Smooth muscle cell (in vitro differentiated cells): ENCODE data around the gene ANO8. TPM values are rescaled to one million over a fixed set of nuclear protein-coding genes. Genes with fewer than 3 reads are reported as not detected.

ENCODE experiments used
- DNase-seq: peaks from one replicate; lab custom pipeline; 2025; ENCODE audit not compliant: unreplicated experiment; lab: John Stamatoyannopoulos, UW
- H2AFZ ChIP-seq: fragments of 200-600 bp; sonication (generic); 2 replicates; pipeline ENCODE4 v1.6.0; 2016; ENCODE audit warnings: antibody characterized with exemption, low read depth, mild to moderate bottlenecking
- H3F3A ChIP-seq: fragments of 200-600 bp; sonication (generic); 2 replicates; pipeline ENCODE4 v1.6.0; 2017; ENCODE audit warnings: antibody characterized with exemption, low read depth
- H3K27ac ChIP-seq: fragments of 200-600 bp; sonication (generic); 2 replicates; pipeline ENCODE4 v1.5.1; 2016; ENCODE audit warnings: low read depth, mild to moderate bottlenecking
- H3K27me3 ChIP-seq: fragments of 200-600 bp; sonication (generic); 2 replicates; pipeline ENCODE4 v1.6.1; 2016; ENCODE audit warnings: low read depth, mild to moderate bottlenecking
- H3K36me3 ChIP-seq: fragments of 200-600 bp; sonication (generic); 2 replicates; pipeline ENCODE4 v1.5.1; 2016; ENCODE audit warnings: low read depth
- H3K4me1 ChIP-seq: fragments of 200-600 bp; sonication (generic); 2 replicates; pipeline ENCODE4 v1.5.1; 2016; ENCODE audit warnings: low read depth
- H3K4me2 ChIP-seq: fragments of 200-600 bp; sonication (generic); 2 replicates; pipeline ENCODE4 v1.6.0; 2016; ENCODE audit warnings: mild to moderate bottlenecking
- H3K4me3 ChIP-seq: fragments of 200-600 bp; sonication (generic); 2 replicates; pipeline ENCODE4 v1.5.1; 2016; ENCODE audit warnings: mild to moderate bottlenecking
- H3K79me2 ChIP-seq: fragments of 200-600 bp; sonication (generic); 2 replicates; pipeline ENCODE4 v1.6.0; 2016; ENCODE audit warnings: low read depth, mild to moderate bottlenecking
- H3K9ac ChIP-seq: fragments of 200-600 bp; sonication (generic); 2 replicates; pipeline ENCODE4 v1.6.0; 2016; ENCODE audit warnings: low read depth
- H3K9me3 ChIP-seq: fragments of 200-600 bp; sonication (generic); replicated peaks from 2 replicates; pipeline ENCODE4 v1.5.1; 2016; ENCODE audit warnings: low read depth
- H4K20me1 ChIP-seq: fragments of 200-600 bp; sonication (generic); 2 replicates; pipeline ENCODE4 v1.6.0; 2016; ENCODE audit warnings: low read depth
- WGBS: methylation state at CpG from one replicate; pipeline ENCODE4 v1.1.7; 2016; ENCODE audit warnings: low lambda C conversion rate; 5-methylcytosine and 5-hydroxymethylcytosine counted together
- polyA plus RNA-seq: library from polyadenylated mRNA; unstranded; fragments of >200 nt; fragmentation: Nextera tagmentation; extraction: Ambion mirVana; gene quantifications from 2 replicates; pipeline ENCODE4 v1.2.1, GENCODE V29; 2016
- total RNA-seq: library from RNA; depleted of rRNA; stranded (reverse); fragments of >200 nt; gene quantifications from 2 replicates; pipeline ENCODE4 v1.2.3, GENCODE V29; 2014
- TF ChIP-seq, protein P1 (sequence below): fragments of 200-600 bp; sonication (generic); IDR thresholded peaks from 2 replicates; pipeline ENCODE4 v1.5.1; 2017; ENCODE audit warnings: borderline replicate concordance, mild to moderate bottlenecking, antibody characterized with exemption; ENCODE audit not compliant: insufficient read depth, poor library complexity, severe bottlenecking

ANO8 gene
- total and polyA plus RNA-seq, 2 experiments from 2014 or later, result 1.3 to 8.0 TPM

GRCh38 chr19:17359905-17360800 lies 25.5 kb upstream of the ANO8 start:
- Histone ChIP-seq H3K4me1 (no peaks in the 10 kb centered on the region), H3K9me3 (no peaks in the 10 kb centered on the region), H3F3A (no peaks in the 10 kb centered on the region), H3K4me2 (no peak overlapping the region), H3K27ac (no peak overlapping the region), H3K27me3 (no peaks in the 10 kb centered on the region), H3K9ac (no peak overlapping the region), H3K36me3 (no peaks in the 10 kb centered on the region), H3K79me2 (no peaks in the 10 kb centered on the region), H3K4me3 (no peak overlapping the region), H4K20me1 (no peaks in the 10 kb centered on the region), H2AFZ (no peak overlapping the region)
- 86% methylated on average over 6 of the region's 6 CpGs for WGBS
- TF ChIP-seq, protein P1, sequence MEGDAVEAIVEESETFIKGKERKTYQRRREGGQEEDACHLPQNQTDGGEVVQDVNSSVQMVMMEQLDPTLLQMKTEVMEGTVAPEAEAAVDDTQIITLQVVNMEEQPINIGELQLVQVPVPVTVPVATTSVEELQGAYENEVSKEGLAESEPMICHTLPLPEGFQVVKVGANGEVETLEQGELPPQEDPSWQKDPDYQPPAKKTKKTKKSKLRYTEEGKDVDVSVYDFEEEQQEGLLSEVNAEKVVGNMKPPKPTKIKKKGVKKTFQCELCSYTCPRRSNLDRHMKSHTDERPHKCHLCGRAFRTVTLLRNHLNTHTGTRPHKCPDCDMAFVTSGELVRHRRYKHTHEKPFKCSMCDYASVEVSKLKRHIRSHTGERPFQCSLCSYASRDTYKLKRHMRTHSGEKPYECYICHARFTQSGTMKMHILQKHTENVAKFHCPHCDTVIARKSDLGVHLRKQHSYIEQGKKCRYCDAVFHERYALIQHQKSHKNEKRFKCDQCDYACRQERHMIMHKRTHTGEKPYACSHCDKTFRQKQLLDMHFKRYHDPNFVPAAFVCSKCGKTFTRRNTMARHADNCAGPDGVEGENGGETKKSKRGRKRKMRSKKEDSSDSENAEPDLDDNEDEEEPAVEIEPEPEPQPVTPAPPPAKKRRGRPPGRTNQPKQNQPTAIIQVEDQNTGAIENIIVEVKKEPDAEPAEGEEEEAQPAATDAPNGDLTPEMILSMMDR, result no peak
- no peak for DNase-seq

GRCh38 chr19:17358395-17358794 lies 23.7 kb upstream of the ANO8 start:
- Histone ChIP-seq H3K27me3 (no peaks in the 10 kb centered on the region), H3F3A (no peaks in the 10 kb centered on the region), H3K79me2 (no peaks in the 10 kb centered on the region), H3K4me3 (no peak overlapping the region), H3K9ac (no peak overlapping the region), H3K36me3 (no peaks in the 10 kb centered on the region), H2AFZ (no peak overlapping the region), H3K4me1 (no peaks in the 10 kb centered on the region), H3K4me2 (no peak overlapping the region), H3K27ac (no peak overlapping the region), H3K9me3 (no peaks in the 10 kb centered on the region), H4K20me1 (no peaks in the 10 kb centered on the region)
- no peak for DNase-seq
- 79% methylated on average over 7 of the region's 7 CpGs for WGBS
- TF ChIP-seq, protein P1, result no peak

DNA sequence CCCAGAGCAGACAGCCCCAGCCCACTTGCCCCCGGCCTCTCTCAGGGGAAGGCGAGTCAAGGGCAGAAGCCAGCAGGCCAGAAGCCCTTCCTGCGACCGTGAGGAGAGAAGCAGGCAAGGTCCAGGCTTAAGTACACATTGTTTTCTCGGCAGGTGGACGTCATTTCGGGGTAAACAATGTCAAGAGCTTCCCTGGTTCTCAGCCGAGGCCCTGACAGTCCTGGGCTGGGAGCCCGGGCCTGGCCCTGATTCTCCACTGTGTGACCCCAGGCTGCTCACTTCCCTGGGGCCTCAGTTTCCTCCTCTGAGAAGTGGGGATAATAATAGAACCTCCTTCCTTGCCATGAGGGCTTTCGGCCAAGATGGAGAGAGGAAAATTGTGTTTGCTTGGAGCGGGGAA lies 23.1 kb upstream of the ANO8 start:
- H3K4me1 ChIP-seq, result no peaks in the 10 kb centered on the region
- 91% methylated on average over 11 of the region's 11 CpGs for WGBS
- H3K27ac ChIP-seq, result no peak overlapping the region
- no peak for DNase-seq
- H3K4me3 ChIP-seq, result no peak overlapping the region
- H3K4me2 ChIP-seq, result no peak overlapping the region
- no peaks in the 10 kb centered on the region for H4K20me1 ChIP-seq
- no peaks in the 10 kb centered on the region for H3K79me2 ChIP-seq
- H3K36me3 ChIP-seq, result no peaks in the 10 kb centered on the region
- H3K27me3 ChIP-seq, result no peaks in the 10 kb centered on the region
- H3K9ac ChIP-seq, result no peak overlapping the region
- no peaks in the 10 kb centered on the region for H3K9me3 ChIP-seq
- TF ChIP-seq, protein P1, result no peak
- H3F3A ChIP-seq, result no peaks in the 10 kb centered on the region
- H2AFZ ChIP-seq, result no peak overlapping the region
